A549 (cell line): ENCODE measurements around the gene CCDC83.

Experiments
- CTCF ChIP-seq: fragments of >200 bp; sonication (Bioruptor Twin); formaldehyde crosslinking; IDR thresholded peaks from 3 replicates; pipeline ENCODE4 v1.5.1; 2016
- JUN ChIP-seq, 2 experiments: fragments of >200 bp; sonication (Bioruptor Twin); formaldehyde crosslinking; IDR thresholded peaks; 2 replicates in 1 of 2; 3 replicates in 1 of 2; pipeline ENCODE4 v1.6.1; 2016 to 2017
- POLR2A ChIP-seq: IDR thresholded peaks from 2 replicates; pipeline ENCODE4 v1.6.1; 2012; ENCODE audit warnings: mild to moderate bottlenecking, low read length
- RFX5 ChIP-seq: fragments of 450-650 bp; IDR thresholded peaks from 2 replicates; pipeline ENCODE4 v1.7.1; 2014; ENCODE audit warnings: antibody characterized with exemption, mild to moderate bottlenecking, moderate library complexity

- no peak for TF ChIP-seq JUN (IDR thresholded peaks at IDR 0.05)
- no peak for TF ChIP-seq POLR2A
- TF ChIP-seq CTCF = no peak
- TF ChIP-seq RFX5 = no peak
Measured at GRCh38 chr11:85848556-85848955, 6.6 kb upstream of the CCDC83 start.
